K562 (cell line): ENCODE measurements around the gene OR2M4. TPM values are rescaled to one million over a fixed set of nuclear protein-coding genes. Genes with fewer than 3 reads are reported as not detected.

Source experiments
- ATAC-seq: fragments of 200-7000 bp; cut with Tn5 transposase; 3 replicates; pipeline ENCODE4 v1.9.1; 2020; ENCODE audit warnings: moderate library complexity
- BruUV-seq: library from RNA; stranded (reverse); fragments of 400-500 nt; replicated peaks from 2 replicates; lab custom pipeline; 2021; lab: Mats Ljungman, UMichigan
- CTCF ChIA-PET: fragments of 300-600 bp; formaldehyde crosslinking; extraction: SDS; loops from one replicate; lab custom pipeline; 2021; ENCODE audit warnings: low intra/inter-chr PET ratio; lab: Yijun Ruan, JAX
- POLR2A ChIA-PET: fragments of 300-600, 350-650 bp; sonication (Branson Sonifier 250); formaldehyde crosslinking; extraction: SDS; loops from one replicate; lab custom pipeline; 2021; ENCODE audit warnings: antibody characterized with exemption, inconsistent platforms; lab: Yijun Ruan, JAX
- DNase-seq, 4 experiments: peaks; one replicate each; pipeline versions ENCODE4 v3.0.0 to v3.0.0-alpha.2; 2011 to 2018; ENCODE audit warnings: low spot score in 3 of 4, mixed read lengths in 3 of 4; ENCODE audit errors: extremely low read depth in 1 of 4
- FAIRE-seq: peaks from 2 replicates; lab custom pipeline; 2011; peaks lifted over from hg19 to GRCh38; lab: Jason Lieb, UNC
- H2AFZ ChIP-seq: 2 replicates; pipeline ENCODE4 v1.6.0; 2011; ENCODE audit warnings: low read depth, low read length, control low read depth, inconsistent platforms
- H3K27ac ChIP-seq: fragments of 200-600 bp; 3 replicates; pipeline ENCODE4 v1.8.0; 2011; ENCODE audit warnings: low read depth, mild to moderate bottlenecking, control low read depth, inconsistent platforms, low read length, moderate library complexity, mixed read lengths; ENCODE audit errors: extremely low read depth
- H3K27me3 ChIP-seq, 2 experiments: fragments of 300-600 bp in 1 of 2; 2 replicates in 1 of 2; 3 replicates in 1 of 2; pipeline versions ENCODE4 v1.6.0 to v1.8.0; 2011; ENCODE audit warnings: inconsistent platforms in 2 of 2, low read length in 2 of 2, mild to moderate bottlenecking in 1 of 2, mixed read lengths in 1 of 2, moderate library complexity in 1 of 2; ENCODE audit not compliant: control insufficient read depth in 2 of 2, insufficient read depth in 2 of 2
- H3K36me3 ChIP-seq: fragments of 300-600 bp; 3 replicates; pipeline ENCODE4 v1.8.0; 2011; ENCODE audit warnings: mild to moderate bottlenecking, low read length, inconsistent platforms; ENCODE audit not compliant: control insufficient read depth, insufficient read depth
- H3K4me1 ChIP-seq, 2 experiments: fragments of 200-600 bp in 1 of 2; replicated peaks in 1 of 2; 2 replicates in 1 of 2; 3 replicates in 1 of 2; pipeline versions ENCODE4 v1.5.1 to v1.8.0; 2011; ENCODE audit warnings: inconsistent platforms in 2 of 2, low read length in 2 of 2, mild to moderate bottlenecking in 1 of 2, mixed read lengths in 1 of 2, moderate library complexity in 1 of 2; ENCODE audit not compliant: control insufficient read depth in 2 of 2, insufficient read depth in 2 of 2
- H3K4me2 ChIP-seq: 2 replicates; pipeline ENCODE4 v1.6.1; 2011; ENCODE audit warnings: low read length, control low read depth, inconsistent platforms, mixed read lengths; ENCODE audit not compliant: insufficient read depth
- H3K4me3 ChIP-seq: fragments of 200-600 bp; sonication (generic), shearing (Covaris generic); 2 replicates; pipeline ENCODE4 v1.5.1; 2016; ENCODE audit warnings: control low read depth, inconsistent platforms
- H3K79me2 ChIP-seq: fragments of 200-600 bp; 3 replicates; pipeline ENCODE4 v1.8.0; 2011; ENCODE audit warnings: low read length, inconsistent platforms; ENCODE audit not compliant: control insufficient read depth, insufficient read depth
- H3K9ac ChIP-seq, 2 experiments: 2 replicates each; pipeline versions ENCODE4 v1.6.0 to v1.6.1; 2011; ENCODE audit warnings: low read depth in 2 of 2, low read length in 2 of 2, control low read depth in 1 of 2, inconsistent platforms in 1 of 2, mild to moderate bottlenecking in 1 of 2, mixed read lengths in 1 of 2; ENCODE audit not compliant: insufficient read depth in 1 of 2
- H3K9me1 ChIP-seq: one replicate; pipeline ENCODE4 v1.6.0; 2011; ENCODE audit warnings: inconsistent platforms, mild to moderate bottlenecking, low read length, moderate library complexity; ENCODE audit not compliant: control insufficient read depth, insufficient read depth
- H3K9me3 ChIP-seq: replicated peaks from 2 replicates; pipeline ENCODE4 v1.5.1; 2011; ENCODE audit warnings: low read depth, low read length, inconsistent platforms; ENCODE audit not compliant: control insufficient read depth, insufficient read depth
- H4K20me1 ChIP-seq: replicated peaks from 2 replicates; pipeline ENCODE4 v1.6.1; 2011; ENCODE audit warnings: low read length, inconsistent platforms, mixed read lengths; ENCODE audit not compliant: control insufficient read depth, insufficient read depth
- ARID2 ChIP-seq: fragments of 450-650 bp; IDR thresholded peaks from 2 replicates; pipeline ENCODE4 v1.6.1; 2017; ENCODE audit warnings: antibody characterized with exemption, mild to moderate bottlenecking
- ATF7 ChIP-seq: fragments of 450-650 bp; IDR thresholded peaks from 2 replicates; pipeline ENCODE4 v1.7.1; 2014; ENCODE audit warnings: mild to moderate bottlenecking, moderate library complexity
- C11orf30 ChIP-seq: fragments of 450-650 bp; IDR thresholded peaks from 2 replicates; pipeline ENCODE4 v1.6.1; 2016; ENCODE audit warnings: low read depth, mild to moderate bottlenecking
- CBFB ChIP-seq: sonication (generic); formaldehyde crosslinking; IDR thresholded peaks from 2 replicates; pipeline ENCODE4 v1.4.0; 2020; ENCODE audit warnings: mild to moderate bottlenecking, missing genetic modification reagents
- EP400 ChIP-seq: fragments of 450-650 bp; IDR thresholded peaks from 2 replicates; pipeline ENCODE4 v1.6.1; 2017; ENCODE audit warnings: antibody characterized with exemption, mild to moderate bottlenecking, moderate library complexity
- FOXM1 ChIP-seq, 2 experiments: fragments of 450-650 bp in 1 of 2; sonication (generic) in 1 of 2; formaldehyde crosslinking in 1 of 2; IDR thresholded peaks; 2 replicates each; pipeline versions ENCODE4 v1.6.1 to v1.9.0; 2017 to 2022; ENCODE audit warnings: low read depth in 2 of 2, mild to moderate bottlenecking in 2 of 2, missing genetic modification reagents in 1 of 2, moderate library complexity in 1 of 2
- HIVEP1 ChIP-seq: fragments of 250-450 bp; sonication (Bioruptor Pico); IDR thresholded peaks from 2 replicates; pipeline ENCODE4 v1.4.0; 2020; ENCODE audit warnings: mild to moderate bottlenecking
- IFI16 ChIP-seq: fragments of 250-450 bp; sonication (Bioruptor Pico); IDR thresholded peaks from 2 replicates; pipeline ENCODE4 v2.1.2; 2022; ENCODE audit warnings: mild to moderate bottlenecking, inconsistent platforms
- MCM7 ChIP-seq, 2 experiments: fragments of 450-650 bp; IDR thresholded peaks; 2 replicates each; pipeline ENCODE4 v1.6.1; 2016 to 2018
- TAF9B ChIP-seq: fragments of 450-650 bp; IDR thresholded peaks from 2 replicates; pipeline ENCODE4 v1.6.1; 2018; ENCODE audit warnings: mild to moderate bottlenecking; ENCODE audit not compliant: partially characterized antibody
- TAL1 ChIP-seq: fragments of 450-650 bp; IDR thresholded peaks from 2 replicates; pipeline ENCODE4 v1.6.1; 2016; ENCODE audit warnings: mild to moderate bottlenecking
- THRAP3 ChIP-seq: fragments of 450-650 bp; IDR thresholded peaks from 2 replicates; pipeline ENCODE4 v1.6.1; 2016; ENCODE audit warnings: mild to moderate bottlenecking, inconsistent platforms, borderline replicate concordance
- ZNF134 ChIP-seq: fragments of 250-450 bp; sonication (Bioruptor Pico); conservative IDR thresholded peaks from 2 replicates; pipeline ENCODE4 v1.4.0; 2020
- ZNF217 ChIP-seq: sonication (generic); formaldehyde crosslinking; IDR thresholded peaks from 2 replicates; pipeline ENCODE4 v1.8.0; 2022; ENCODE audit warnings: mild to moderate bottlenecking, missing genetic modification reagents
- WGBS: fragments of 100-300 bp; shearing (Covaris generic); methylation state at CpG from one replicate; pipeline ENCODE4 v1.1.6; 2016; ENCODE audit warnings: low coverage, mixed read lengths; ENCODE audit not compliant: insufficient coverage; ENCODE audit errors: missing lambda C conversion rate; 5-methylcytosine and 5-hydroxymethylcytosine counted together
- in situ Hi-C: fragments of 300-500 bp; cut with MboI; formaldehyde crosslinking; loops from 4 replicates; pipeline ENCODE4 v1.15.0; 2018; ENCODE audit warnings: inconsistent platforms, mixed read lengths
- intact Hi-C: fragments of 100-400 bp; cut with micrococcal nuclease; formaldehyde crosslinking; loops from 2 replicates; pipeline ENCODE4 v1.14.2; 2022
- polyA plus RNA-seq, 8 experiments: library from polyadenylated mRNA; depleted of rRNA in 4 of 8; stranded (reverse) in 5 of 8; unstranded in 3 of 8; fragments of >200 nt; fragmentation: Nextera tagmentation in 2 of 8; fragmentation: Illumina TruSeq in 1 of 8; extraction: Ambion mirVana in 2 of 8; extraction: Trizol in 1 of 8; gene quantifications; 2 replicates each; pipeline versions ENCODE4 v1.2.1 to v1.2.3, GENCODE V29; 2011 to 2014; ENCODE audit warnings: inconsistent platforms in 1 of 8, missing spikeins in 1 of 8
- total RNA-seq, 7 experiments: library from RNA; depleted of rRNA in 6 of 7; stranded (reverse); fragments of >200 nt in 6 of 7; fragmentation: Illumina TruSeq in 2 of 7; extraction: Trizol in 2 of 7; gene quantifications; 2 replicates each; pipeline versions ENCODE4 v1.2.1 to v1.2.3, GENCODE V29; 2011 to 2021; ENCODE audit warnings: low replicate concordance in 1 of 7
- TF ChIP-seq, protein P1 (sequence below): IDR thresholded peaks from 2 replicates; pipeline ENCODE4 v1.6.1; 2014; ENCODE audit warnings: antibody characterized with exemption

OR2M4 gene
- total and polyA plus RNA-seq, 9 of the 15 experiments (the other 6 are each of a cell fraction or from before 2014, with no cell fraction given): not detected

DNA sequence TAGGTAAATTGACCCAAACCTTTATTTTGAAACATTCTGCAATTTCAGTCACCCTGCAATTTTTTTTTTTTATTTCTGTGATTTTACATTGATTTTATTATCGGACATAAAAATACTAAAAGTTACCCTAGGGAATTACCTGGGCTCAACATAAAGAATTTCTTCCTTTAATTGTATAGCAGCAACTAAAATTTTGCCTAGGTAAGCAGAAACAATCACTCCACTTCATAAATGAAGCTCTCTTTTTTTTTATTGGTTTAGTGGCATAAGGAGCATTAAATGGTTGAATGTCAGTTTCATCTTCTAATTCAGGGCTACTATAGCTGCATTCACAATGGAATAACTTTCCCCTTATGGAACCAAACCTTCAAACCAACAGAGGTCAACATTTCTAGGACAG lies 15.3 kb upstream of the OR2M4 start (continued):
- TF ChIP-seq FOXM1 (IDR thresholded peaks at IDR 0.05; ENCODE audit: low read depth) (no peak), FOXM1 (CRISPR knock-in tag; IDR thresholded peaks at IDR 0.05; ENCODE audit: low read depth) (no peak), ARID2 (no peak), ZNF217 (CRISPR knock-in tag) (no peak), THRAP3 (no peak), C11orf30 (peak; percentile 42; the same call in 1 of the 2 replicates), TAL1 (no peak), HIVEP1 (CRISPR knock-in tag) (no peak)
- TF ChIP-seq, protein P1, sequence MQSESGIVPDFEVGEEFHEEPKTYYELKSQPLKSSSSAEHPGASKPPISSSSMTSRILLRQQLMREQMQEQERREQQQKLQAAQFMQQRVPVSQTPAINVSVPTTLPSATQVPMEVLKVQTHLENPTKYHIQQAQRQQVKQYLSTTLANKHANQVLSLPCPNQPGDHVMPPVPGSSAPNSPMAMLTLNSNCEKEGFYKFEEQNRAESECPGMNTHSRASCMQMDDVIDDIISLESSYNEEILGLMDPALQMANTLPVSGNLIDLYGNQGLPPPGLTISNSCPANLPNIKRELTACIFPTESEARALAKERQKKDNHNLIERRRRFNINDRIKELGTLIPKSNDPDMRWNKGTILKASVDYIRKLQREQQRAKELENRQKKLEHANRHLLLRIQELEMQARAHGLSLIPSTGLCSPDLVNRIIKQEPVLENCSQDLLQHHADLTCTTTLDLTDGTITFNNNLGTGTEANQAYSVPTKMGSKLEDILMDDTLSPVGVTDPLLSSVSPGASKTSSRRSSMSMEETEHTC: no peak

DNA sequence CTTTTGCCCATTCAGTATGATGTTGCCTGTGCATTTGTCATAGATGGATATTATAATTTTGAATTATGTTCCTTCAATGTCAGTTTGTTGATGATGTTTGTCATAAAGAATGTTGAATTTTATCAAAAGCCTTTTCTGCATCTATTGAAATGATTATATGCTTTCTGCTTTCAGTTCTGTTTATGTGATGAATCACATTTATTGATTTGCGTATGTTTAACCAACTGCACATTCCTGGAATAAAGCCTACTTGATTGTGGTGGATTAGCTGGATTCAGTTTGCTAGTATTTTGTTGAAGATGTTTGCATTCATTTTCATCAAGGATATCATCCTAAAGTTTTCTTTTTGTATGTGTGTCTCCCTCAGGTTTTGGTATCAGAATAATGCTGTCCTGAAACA lies 5.7 kb upstream of the OR2M4 start:
- no peaks in the 10 kb centered on the region for H3K27me3 ChIP-seq
- no peak overlapping the region for H3K9ac ChIP-seq
- H3K36me3 ChIP-seq: no peaks in the 10 kb centered on the region
- intact Hi-C loops: no loop called here
- H3K4me2 ChIP-seq: no peak overlapping the region
- in situ Hi-C loops: no loop called here
- H2AFZ ChIP-seq: no peak overlapping the region
- no peak for FAIRE-seq
- no peak for ATAC-seq
- TF ChIP-seq EP400 (no peak), MCM7 (IDR thresholded peaks at IDR 0.05) (no peak), ZNF134 (CRISPR knock-in tag) (no peak), ATF7 (no peak), IFI16 (CRISPR knock-in tag) (no peak), CBFB (no peak), TAF9B (no peak)
- peaks cover 7% of the 10 kb centered on the region; the same call in 1 of the 2 replicates for H3K9me3 ChIP-seq
- no peaks in the 10 kb centered on the region for H3K4me1 ChIP-seq
- H3K27ac ChIP-seq: no peak overlapping the region
- no TSS peak for BruUV-seq
- no peaks in the 10 kb centered on the region for H3K79me2 ChIP-seq
- no peak overlapping the region for H3K4me3 ChIP-seq
- H4K20me1 ChIP-seq: no peaks in the 10 kb centered on the region
- POLR2A ChIA-PET: no interaction called here
- H3K9me1 ChIP-seq: no peaks in the 10 kb centered on the region
- WGBS: 0% methylated on average over 1 of the region's 1 CpG
- CTCF ChIA-PET: no interaction called here
- DNase-seq: no peak
